Keratinocyte (primary cell): ENCODE results near the gene TAF1D.

ENCODE experiments used
- EZH2 ChIP-seq: IDR thresholded peaks from one replicate; pipeline ENCODE4 v1.6.1; 2012; ENCODE audit warnings: inconsistent platforms, mild to moderate bottlenecking, low read length, moderate library complexity
- TF ChIP-seq, protein P1 (sequence below), 3 experiments: IDR thresholded peaks in 1 of 3; conservative IDR thresholded peaks in 1 of 3; optimal IDR thresholded peaks in 1 of 3; 2 replicates in 2 of 3; 3 replicates in 1 of 3; pipeline versions ENCODE3 to v1.5.1; 2011; ENCODE audit warnings: low read length in 3 of 3, mild to moderate bottlenecking in 3 of 3, moderate library complexity in 2 of 3, control low read depth in 1 of 3, inconsistent platforms in 1 of 3; ENCODE audit not compliant: insufficient read depth in 2 of 3; ENCODE audit errors: extremely low read depth in 1 of 3

- TF ChIP-seq, protein P1, sequence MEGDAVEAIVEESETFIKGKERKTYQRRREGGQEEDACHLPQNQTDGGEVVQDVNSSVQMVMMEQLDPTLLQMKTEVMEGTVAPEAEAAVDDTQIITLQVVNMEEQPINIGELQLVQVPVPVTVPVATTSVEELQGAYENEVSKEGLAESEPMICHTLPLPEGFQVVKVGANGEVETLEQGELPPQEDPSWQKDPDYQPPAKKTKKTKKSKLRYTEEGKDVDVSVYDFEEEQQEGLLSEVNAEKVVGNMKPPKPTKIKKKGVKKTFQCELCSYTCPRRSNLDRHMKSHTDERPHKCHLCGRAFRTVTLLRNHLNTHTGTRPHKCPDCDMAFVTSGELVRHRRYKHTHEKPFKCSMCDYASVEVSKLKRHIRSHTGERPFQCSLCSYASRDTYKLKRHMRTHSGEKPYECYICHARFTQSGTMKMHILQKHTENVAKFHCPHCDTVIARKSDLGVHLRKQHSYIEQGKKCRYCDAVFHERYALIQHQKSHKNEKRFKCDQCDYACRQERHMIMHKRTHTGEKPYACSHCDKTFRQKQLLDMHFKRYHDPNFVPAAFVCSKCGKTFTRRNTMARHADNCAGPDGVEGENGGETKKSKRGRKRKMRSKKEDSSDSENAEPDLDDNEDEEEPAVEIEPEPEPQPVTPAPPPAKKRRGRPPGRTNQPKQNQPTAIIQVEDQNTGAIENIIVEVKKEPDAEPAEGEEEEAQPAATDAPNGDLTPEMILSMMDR (optimal IDR thresholded peaks at IDR 0.05 in 1 of 3, IDR thresholded peaks at IDR 0.05 in 1 of 3, conservative IDR thresholded peaks at IDR 0.05 in 1 of 3; ENCODE audit: extremely low read depth in 1 of 3, insufficient read depth in 2 of 3, low read length in 3 of 3) = no peak
- no peak for TF ChIP-seq EZH2
Observed at GRCh38 chr11:93686226-93686625, 55.1 kb downstream of the TAF1D start.
